ENCODE results near the gene SLC17A9. TPM values are rescaled to one million over a fixed set of nuclear protein-coding genes. Genes with fewer than 3 reads are reported as not detected.
A peak's percentile ranks its signal among the peaks of the same experiment; 100 is the strongest.

SLC17A9 gene
- total and polyA plus RNA-seq, 2 of the 8 experiments (the other 6 are each of a cell fraction or from before 2014, with no cell fraction given): 23.5 to 35.2 TPM

DNA sequence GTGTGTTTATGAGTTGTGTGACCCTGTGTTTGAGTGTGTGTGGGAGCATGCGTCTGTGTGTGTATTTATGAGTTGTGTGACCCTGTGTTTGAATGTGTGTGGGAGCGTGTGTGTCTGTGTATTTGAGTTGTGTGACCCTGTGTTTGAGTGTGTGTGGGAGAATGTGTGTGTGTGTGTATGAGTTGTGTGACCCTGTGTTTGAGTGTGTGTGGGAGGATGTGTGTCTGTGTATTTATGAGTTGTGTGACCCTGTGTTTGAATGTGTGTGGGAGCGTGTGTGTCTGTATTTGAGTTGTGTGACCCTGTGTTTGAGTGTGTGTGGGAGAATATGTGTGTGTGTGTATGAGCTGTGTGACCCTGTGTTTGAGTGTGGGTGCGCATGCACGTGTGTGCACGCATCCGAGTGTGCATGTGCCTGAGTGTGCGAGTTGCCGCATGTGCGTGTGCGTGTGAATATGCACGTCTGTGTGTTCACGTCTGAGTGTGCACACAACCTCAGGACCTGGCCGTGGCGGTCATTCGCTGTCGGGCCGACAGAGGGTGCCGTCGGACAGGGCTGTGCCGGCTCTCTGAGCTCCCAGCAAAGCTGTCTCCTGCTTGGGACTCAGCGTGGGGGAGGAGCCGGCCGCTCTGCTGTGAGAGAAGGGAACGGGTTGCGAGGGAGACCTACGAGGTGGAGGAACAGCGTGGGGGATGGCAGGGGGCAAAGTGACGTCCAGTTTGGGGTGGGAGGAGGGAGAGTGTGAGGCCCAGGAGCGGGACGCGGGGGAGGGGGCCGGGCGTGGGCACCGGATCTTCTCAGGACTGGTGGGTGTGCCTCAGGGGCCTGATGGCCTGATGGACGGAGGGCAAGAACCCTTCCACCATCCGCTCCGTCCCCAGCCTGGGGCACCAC is 19.7 kb downstream of the SLC17A9 start (continued):
- TF ChIP-seq, protein P1, sequence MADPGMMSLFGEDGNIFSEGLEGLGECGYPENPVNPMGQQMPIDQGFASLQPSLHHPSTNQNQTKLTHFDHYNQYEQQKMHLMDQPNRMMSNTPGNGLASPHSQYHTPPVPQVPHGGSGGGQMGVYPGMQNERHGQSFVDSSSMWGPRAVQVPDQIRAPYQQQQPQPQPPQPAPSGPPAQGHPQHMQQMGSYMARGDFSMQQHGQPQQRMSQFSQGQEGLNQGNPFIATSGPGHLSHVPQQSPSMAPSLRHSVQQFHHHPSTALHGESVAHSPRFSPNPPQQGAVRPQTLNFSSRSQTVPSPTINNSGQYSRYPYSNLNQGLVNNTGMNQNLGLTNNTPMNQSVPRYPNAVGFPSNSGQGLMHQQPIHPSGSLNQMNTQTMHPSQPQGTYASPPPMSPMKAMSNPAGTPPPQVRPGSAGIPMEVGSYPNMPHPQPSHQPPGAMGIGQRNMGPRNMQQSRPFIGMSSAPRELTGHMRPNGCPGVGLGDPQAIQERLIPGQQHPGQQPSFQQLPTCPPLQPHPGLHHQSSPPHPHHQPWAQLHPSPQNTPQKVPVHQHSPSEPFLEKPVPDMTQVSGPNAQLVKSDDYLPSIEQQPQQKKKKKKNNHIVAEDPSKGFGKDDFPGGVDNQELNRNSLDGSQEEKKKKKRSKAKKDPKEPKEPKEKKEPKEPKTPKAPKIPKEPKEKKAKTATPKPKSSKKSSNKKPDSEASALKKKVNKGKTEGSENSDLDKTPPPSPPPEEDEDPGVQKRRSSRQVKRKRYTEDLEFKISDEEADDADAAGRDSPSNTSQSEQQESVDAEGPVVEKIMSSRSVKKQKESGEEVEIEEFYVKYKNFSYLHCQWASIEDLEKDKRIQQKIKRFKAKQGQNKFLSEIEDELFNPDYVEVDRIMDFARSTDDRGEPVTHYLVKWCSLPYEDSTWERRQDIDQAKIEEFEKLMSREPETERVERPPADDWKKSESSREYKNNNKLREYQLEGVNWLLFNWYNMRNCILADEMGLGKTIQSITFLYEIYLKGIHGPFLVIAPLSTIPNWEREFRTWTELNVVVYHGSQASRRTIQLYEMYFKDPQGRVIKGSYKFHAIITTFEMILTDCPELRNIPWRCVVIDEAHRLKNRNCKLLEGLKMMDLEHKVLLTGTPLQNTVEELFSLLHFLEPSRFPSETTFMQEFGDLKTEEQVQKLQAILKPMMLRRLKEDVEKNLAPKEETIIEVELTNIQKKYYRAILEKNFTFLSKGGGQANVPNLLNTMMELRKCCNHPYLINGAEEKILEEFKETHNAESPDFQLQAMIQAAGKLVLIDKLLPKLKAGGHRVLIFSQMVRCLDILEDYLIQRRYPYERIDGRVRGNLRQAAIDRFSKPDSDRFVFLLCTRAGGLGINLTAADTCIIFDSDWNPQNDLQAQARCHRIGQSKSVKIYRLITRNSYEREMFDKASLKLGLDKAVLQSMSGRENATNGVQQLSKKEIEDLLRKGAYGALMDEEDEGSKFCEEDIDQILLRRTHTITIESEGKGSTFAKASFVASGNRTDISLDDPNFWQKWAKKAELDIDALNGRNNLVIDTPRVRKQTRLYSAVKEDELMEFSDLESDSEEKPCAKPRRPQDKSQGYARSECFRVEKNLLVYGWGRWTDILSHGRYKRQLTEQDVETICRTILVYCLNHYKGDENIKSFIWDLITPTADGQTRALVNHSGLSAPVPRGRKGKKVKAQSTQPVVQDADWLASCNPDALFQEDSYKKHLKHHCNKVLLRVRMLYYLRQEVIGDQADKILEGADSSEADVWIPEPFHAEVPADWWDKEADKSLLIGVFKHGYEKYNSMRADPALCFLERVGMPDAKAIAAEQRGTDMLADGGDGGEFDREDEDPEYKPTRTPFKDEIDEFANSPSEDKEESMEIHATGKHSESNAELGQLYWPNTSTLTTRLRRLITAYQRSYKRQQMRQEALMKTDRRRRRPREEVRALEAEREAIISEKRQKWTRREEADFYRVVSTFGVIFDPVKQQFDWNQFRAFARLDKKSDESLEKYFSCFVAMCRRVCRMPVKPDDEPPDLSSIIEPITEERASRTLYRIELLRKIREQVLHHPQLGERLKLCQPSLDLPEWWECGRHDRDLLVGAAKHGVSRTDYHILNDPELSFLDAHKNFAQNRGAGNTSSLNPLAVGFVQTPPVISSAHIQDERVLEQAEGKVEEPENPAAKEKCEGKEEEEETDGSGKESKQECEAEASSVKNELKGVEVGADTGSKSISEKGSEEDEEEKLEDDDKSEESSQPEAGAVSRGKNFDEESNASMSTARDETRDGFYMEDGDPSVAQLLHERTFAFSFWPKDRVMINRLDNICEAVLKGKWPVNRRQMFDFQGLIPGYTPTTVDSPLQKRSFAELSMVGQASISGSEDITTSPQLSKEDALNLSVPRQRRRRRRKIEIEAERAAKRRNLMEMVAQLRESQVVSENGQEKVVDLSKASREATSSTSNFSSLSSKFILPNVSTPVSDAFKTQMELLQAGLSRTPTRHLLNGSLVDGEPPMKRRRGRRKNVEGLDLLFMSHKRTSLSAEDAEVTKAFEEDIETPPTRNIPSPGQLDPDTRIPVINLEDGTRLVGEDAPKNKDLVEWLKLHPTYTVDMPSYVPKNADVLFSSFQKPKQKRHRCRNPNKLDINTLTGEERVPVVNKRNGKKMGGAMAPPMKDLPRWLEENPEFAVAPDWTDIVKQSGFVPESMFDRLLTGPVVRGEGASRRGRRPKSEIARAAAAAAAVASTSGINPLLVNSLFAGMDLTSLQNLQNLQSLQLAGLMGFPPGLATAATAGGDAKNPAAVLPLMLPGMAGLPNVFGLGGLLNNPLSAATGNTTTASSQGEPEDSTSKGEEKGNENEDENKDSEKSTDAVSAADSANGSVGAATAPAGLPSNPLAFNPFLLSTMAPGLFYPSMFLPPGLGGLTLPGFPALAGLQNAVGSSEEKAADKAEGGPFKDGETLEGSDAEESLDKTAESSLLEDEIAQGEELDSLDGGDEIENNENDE (IDR thresholded peaks at IDR 0.05; ENCODE audit: insufficient replicate concordance, low read length): no peak
- TF ChIP-seq, protein P2, sequence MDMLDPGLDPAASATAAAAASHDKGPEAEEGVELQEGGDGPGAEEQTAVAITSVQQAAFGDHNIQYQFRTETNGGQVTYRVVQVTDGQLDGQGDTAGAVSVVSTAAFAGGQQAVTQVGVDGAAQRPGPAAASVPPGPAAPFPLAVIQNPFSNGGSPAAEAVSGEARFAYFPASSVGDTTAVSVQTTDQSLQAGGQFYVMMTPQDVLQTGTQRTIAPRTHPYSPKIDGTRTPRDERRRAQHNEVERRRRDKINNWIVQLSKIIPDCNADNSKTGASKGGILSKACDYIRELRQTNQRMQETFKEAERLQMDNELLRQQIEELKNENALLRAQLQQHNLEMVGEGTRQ (IDR thresholded peaks at IDR 0.05; ENCODE audit: low read length): no peak
- peak; percentile 64 for TF ChIP-seq KDM4A (IDR thresholded peaks at IDR 0.05; ENCODE audit: low read depth, low read length, severe bottlenecking)
- no peak for TF ChIP-seq BCL11A (IDR thresholded peaks at IDR 0.05; ENCODE audit: low read depth in 2 of 2, low read length in 2 of 2)
- TF ChIP-seq KDM1A (IDR thresholded peaks at IDR 0.05; ENCODE audit: borderline replicate concordance, low read length): peak; percentile 84; the same call in 1 of the 2 replicates
- no peak for TF ChIP-seq RFX5 (IDR thresholded peaks at IDR 0.05; ENCODE audit: borderline replicate concordance, low read depth, low read length)

Data from H1 (cell line).